Urothelium cell line (cell line): Measurements from ENCODE around the gene SLC35G1.

ENCODE experiments used
- DNase-seq: peaks from one replicate; pipeline ENCODE4 v3.0.0; 2011; ENCODE audit warnings: low spot score, mixed read lengths
- FAIRE-seq: peaks from 2 replicates; lab custom pipeline; 2011; peaks lifted over from hg19 to GRCh38; lab: Jason Lieb, UNC

SLC35G1 gene, protein sequence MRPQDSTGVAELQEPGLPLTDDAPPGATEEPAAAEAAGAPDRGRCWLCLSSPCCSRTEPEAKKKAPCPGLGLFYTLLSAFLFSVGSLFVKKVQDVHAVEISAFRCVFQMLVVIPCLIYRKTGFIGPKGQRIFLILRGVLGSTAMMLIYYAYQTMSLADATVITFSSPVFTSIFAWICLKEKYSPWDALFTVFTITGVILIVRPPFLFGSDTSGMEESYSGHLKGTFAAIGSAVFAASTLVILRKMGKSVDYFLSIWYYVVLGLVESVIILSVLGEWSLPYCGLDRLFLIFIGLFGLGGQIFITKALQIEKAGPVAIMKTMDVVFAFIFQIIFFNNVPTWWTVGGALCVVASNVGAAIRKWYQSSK

DNA sequence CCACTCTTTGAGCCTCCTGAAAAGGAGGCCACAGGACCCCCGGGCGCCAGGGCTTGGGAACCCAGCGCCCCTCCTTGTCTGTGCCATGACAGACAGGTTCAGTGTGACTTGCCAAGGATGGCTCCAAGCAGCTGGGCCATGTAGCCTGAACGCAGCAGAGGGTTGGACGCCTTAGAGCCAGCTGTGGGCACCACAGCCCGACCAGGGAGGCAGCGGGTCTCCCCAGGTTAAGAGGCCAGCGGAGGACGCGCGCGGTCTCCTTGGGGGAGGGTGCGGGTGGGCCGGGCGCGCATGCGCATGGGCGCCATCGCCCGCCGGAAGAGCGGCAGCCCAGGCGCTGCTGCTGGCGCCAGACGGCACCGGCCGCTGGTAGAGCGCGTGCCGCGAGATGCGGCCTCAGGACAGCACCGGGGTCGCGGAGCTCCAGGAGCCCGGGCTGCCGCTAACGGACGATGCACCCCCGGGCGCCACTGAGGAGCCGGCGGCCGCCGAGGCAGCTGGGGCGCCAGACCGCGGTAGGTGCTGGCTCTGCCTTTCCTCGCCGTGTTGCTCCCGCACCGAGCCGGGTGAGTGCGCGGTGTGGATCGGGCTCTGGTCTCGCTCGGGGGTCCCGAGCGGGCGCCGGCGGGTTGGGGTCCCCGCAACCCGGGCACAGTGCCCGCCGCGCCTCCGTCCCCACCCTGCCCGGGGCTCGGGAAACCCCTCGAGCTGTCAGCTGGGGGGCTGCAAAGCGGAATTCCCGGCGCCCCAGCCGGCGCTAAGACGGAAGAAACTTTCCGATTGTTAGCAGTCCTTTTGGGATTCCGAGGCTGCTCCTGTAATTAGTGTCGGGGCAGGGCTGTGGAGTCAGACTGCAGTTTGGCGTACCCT lies at the start of gene SLC35G1:
SLC35G1 (plus strand) TSS at position 333 of the 870 bp plus-strand sequence; CDS start at position 389, 56 bp downstream.
- FAIRE-seq = no peak

DNA sequence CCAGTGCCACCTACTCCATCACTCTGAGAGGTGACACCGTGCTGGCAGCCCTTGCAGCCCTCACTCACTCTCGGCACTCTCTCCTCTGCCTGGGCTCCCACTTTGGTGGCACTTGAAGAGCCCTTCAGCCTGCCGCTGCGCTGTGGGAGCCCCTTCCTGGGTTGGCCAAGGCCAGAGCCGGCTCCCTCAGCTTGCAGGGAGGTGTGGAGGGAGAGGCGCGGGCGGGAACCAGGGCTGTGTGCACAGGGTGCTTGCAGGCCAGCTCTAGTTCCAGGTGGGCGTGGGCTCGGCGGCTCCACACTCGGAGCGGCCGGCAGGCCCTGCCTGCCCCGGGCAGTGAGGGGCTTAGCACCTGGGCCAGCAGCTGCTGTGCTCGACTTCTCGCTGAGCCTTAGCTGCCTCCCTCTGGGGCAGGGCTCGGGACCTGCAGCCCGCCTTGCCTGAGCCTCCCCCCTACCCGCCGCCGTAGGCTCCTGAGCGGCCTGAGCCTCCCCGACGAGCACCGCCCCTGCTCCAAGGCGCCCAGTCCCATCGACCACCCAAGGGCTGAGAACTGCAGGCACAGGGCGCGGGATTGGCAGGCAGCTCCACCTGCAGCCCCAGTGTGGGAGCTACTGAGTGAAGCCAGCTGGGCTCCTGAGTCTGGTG lies 48.7 kb upstream of the SLC35G1 start:
- FAIRE-seq = no peak
- no peak for DNase-seq

More for the DNA sequence above, at the start of gene SLC35G1:
- peak; percentile 94 for DNase-seq

DNA sequence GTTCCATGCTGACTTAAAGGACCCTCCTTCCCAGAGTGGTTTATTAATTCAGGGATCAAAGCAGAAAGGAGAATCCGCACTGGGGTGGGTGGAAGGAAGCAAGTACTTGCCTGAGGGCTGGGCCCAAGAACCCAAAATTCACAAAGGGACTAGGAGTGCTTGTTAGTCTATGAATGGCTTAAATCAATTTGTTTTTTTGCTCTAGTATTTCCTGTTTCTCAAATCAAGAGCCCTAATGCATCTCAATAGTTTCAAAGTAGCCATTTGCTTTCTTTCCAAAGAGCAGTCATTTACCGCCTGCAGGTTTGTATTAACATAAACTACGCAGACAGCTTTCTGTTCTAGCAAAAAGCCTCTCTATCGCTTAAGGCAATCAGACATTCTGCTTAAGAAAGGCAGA lies 44.2 kb upstream of the SLC35G1 start:
- no peak for DNase-seq
- FAIRE-seq = no peak

DNA sequence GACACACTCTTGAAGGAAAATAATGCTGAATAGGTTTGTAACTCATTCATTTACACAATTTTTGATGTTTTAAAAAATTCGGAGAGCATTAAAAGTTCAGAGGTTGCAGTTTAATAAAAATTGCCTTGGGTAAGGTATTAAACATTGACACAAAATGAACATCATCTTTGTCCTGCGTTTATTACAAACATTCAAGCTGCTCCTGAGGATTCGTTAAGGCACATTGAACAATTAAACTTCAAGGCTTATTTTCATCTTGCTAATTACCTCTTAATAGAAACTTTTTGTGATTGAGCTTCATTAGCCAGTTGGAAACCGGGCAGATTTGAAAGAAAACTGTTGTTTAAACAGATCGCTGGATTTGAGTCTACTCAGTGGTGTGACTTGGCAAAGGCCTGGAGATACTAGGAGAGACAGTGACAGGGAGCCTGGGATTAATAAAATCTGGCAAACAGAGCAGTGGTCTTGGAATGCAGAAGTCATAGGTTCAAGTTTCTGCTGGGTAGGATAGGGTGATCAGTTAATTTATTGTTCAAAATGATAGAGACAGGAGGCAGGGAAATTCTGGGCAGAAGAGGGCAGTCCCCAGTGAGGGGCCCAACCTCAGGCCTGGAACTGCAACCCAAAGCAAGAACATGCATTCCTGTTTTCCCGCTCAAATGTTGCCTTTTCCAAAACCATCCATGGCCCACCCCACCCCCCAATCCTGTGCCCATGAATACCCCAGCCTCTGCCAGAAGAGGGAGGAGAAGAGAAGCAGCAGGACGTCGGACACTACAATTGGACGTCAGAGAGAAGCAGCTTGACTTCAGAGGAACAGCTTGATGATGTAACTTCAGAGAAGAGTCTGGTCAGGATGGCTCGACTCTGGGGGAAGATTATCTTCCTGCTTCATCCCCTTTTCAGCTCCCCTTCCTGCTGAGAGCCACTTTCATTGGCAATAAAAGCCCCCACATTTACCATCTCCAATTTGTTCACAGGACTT lies 43.5 kb upstream of the SLC35G1 start:
- no peak for FAIRE-seq
- no peak for DNase-seq

DNA sequence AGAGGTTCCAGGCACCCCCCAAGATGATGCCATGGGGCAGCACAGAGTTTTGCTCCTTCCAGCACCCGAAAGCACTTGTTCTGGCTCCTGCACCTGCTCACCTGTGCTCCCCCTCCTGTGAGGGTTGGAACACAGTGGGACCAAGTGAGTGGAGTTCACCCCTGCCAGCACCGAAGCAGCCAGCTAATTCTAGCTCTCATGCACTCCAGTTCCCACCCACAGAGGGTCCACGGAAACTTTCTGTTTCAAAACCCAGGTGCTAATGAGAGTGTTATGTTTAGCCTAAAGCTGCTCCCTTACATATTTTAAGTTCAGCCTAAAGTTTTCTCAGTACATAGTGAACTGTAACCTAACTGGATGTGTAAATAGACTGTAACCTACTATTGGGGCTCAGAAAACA lies 42.6 kb upstream of the SLC35G1 start:
- FAIRE-seq (no peak), DNase-seq (no peak)

DNA sequence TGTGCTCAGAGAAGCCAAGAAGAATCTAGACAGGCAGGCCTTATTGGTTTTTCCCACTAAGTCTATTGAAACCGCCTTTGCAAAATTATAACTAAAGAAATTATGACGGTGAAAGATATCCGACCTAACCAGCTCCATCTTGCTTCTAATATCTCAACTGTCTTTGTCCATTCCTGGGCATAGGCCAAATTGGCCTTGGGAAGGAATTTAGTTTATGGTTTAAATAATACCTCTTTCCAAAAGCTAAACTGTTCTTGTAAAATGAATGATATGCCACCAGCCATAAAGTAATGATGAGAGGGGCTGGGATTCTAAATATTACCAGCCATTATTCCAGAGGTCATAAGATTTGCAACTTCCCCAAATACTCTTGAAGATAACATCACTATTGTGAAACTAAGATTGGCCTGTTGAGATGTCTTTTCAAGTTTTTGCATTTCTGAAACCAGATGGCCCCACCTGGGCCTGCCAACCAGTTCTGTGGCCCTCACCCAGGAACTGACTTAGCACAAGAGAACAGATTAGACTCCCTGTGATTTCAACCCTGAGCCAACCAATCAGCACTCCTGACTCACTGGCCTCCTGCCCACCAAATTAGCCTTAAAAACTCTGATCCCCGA lies 41.2 kb upstream of the SLC35G1 start:
- FAIRE-seq (no peak), DNase-seq (no peak)

DNA sequence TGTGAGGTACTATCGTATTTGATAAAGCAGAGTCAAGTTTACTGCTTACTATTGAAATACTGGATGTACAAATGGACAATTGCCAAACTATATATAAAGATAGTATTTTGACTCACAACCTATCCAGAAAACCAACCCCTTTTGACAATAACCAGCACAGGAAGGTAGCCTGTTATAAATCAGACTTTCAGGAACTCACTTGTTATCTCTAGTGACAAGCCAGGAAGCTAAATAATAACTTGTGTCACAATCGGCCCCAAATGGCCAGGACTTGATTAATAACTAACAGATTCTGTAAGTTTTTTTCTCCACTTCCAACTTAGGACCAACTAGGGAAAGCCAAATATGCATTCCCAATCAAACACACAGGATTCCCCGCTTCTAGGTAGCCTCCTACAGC lies 38.8 kb upstream of the SLC35G1 start:
- FAIRE-seq = no peak
- DNase-seq = no peak

DNA sequence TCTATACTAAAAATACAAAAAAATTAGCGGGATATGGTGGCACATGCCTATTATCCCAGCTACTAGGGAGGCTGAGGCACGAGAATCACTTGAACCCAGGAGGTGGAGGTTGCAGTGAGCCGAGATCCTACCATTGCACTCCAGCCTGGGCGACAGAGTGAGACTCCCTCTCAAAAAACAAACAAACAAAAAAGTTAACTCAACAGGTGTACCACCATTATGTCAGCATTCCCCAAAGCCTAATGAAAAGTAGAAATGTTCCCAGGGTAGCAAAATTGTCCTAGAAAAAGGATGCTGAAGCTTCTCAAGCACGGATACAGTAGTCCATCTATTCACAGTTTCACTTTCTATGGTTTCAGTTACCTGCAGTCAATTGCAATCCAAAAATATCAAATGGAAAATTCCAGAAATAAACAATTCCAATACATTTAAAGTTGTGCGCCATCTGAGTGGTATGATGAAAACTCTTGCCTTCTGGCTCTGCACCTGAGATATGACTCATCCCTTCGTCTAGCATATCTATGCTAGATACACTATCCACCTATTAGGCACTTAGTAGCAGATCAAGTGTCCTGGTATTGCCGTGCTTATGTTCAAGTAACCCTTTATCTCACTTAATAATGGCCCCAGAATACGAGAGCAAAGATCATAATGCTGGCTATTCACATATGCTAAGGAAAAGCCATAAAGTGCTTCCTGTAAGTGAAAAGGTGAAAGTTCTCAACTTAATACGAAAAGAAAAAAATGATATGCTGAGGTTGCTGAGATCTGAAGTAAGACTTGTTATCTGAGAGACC lies 37.2 kb upstream of the SLC35G1 start:
- peak; percentile 59 for FAIRE-seq
- no peak for DNase-seq

DNA sequence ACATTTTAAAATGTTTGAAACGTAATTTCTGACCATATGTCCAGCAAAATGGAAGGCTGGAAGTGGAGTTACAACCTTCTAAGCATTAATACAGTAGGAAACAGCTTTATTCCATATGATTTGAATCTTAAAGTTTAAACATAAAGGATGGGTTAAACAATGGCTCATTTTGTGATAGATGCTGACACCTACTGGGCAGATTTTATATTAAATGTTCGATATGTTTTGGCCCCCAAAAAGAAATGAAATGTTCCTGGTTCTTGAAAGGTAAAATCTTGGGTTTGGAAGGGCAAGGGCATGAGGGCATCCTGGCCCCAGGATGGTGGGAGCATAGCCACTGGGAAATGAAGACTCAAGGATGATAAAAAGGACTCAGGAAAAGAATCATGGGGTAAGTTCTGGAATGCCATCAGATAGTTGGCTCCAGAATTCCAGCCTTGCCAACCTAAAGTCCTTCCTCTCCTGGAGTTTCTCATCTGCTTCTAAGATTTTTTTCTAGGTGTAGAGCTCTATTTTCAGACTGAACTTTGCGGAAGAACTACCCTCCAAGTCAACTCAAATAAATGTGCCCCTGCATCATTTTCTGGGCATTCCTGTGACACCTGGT lies 34.6 kb upstream of the SLC35G1 start:
- no peak for DNase-seq
- FAIRE-seq = no peak

DNA sequence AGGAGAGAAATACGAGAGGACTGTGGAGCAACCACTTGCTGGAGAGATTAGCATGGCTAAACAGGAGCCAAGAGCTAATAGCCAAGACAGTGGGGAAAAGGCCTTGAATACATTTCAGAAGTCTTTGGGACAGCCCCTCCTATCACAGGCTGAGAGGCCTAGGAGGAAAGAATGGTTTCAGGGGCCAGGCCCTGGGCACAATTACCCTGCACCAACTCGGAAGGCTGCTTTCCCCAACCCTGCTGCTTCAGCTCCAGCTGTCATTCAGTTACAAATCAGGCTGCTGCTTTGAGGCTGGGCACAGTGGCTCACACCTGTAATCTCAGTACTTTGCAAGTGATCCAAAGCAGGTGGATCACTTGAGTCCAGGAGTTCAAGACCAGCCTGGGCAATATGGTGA lies 32.0 kb upstream of the SLC35G1 start:
- DNase-seq (no peak), FAIRE-seq (no peak)

DNA sequence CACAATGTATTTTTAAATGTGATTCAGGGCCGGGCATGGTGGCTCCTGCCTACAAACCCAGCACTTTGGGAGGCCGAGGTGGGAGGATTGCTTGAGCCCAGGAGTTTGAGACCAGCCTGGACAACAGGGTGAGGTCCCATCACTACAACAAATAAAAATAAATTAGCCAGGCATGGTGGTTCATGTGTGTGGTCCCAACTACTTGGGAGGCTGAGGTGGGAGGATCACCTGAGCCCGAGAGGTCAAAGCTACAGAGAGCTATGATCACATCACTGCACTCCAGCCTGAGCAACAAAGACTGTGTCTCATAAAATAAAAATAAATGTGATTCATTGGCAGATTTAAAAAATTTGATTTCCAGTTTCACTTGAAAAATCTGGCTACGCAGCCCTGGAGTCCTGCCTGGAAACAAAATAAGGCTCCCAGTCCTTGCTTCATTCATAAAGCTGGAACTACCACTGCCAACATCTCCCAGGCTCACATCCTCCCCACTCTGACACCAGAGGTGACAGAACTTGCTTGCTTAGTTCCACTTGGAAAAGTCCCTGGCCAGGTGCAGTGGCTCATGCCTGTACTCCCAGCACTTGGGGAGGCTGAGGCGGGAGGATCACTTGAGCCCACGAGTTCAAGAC lies 27.9 kb upstream of the SLC35G1 start:
- no peak for FAIRE-seq

DNA sequence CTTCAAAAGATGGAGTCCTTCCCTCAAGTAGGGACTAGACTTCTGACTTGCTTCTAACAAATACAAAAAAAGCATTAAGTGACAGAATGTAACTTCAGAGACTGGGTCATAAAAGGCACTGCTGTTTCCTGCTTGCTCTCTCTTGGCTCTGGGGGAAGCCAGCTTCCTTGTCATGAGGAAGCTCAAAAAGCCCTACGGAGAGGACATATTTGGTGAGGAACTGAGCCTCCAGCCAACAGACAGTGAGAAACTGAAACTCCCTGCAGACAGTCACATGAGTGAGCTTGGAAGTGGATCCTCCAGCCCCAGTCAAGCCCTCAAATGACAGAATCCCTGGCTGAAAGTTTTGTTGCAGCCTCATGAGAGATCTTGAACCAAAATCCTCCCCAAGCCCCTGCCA lies 26.3 kb upstream of the SLC35G1 start:
- FAIRE-seq (no peak), DNase-seq (no peak)

More for the DNA sequence above, 27.9 kb upstream of the SLC35G1 start:
- DNase-seq = no peak

DNA sequence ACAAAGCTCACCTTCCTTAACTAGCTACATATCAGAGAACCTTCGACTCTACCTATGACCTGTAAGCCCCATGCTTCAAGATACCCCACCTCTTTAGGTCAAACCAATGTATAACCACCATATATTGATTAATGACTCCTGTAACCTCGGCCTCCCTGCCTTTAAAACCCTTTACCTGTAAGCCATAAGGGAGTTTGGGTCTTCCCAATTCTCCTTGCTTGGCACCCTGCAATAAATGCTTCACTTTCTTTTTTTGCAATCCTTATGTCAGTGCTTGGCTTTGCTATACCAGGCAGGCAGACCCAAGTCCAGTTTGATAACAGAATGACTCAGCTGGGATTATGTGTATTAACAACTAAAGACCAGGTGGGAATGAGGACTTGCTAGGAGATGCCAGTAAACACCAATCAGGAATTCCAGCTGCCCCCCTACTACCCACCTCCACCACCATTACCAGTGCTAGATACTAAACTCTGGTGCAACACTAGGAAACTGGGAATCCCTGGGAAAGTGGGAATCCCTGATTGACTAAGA lies 22.0 kb upstream of the SLC35G1 start:
- FAIRE-seq (no peak), DNase-seq (no peak)

DNA sequence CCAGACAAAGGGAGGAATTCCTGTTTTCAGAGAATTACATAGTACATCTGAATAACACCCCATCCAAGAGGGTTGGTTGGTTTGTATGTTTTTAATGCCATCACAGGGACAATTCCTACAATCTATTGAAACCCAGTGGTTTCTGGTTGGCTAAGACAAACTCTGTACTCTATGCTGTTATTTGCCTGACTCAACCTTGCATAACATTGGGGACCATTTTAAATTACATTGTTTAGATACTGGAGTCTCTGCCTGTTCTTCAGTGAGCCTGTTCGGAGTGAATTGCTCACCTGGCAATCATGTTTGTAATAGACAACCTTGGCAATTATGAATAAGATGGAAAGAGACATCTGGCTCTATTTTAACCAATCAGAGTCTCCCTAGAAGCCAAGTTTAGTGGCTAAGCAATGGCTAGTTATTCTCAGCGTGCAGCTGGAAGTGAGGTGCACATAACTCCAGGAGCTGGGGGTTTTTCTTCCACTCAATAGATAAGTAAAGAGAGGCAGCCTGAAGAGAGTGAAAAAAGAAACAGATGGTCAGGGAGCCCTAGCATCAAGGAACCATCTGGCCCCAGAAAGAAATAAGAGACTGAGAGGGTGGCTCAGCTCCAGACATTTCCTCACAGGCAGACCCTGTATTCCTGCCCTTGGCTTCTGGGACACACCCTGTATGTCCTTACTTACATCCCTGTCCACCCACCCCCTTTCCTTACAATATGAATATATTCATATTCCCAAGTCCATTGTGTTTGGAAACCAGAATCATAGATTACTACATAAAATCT lies 21.2 kb upstream of the SLC35G1 start:
- DNase-seq = no peak
- no peak for FAIRE-seq

DNA sequence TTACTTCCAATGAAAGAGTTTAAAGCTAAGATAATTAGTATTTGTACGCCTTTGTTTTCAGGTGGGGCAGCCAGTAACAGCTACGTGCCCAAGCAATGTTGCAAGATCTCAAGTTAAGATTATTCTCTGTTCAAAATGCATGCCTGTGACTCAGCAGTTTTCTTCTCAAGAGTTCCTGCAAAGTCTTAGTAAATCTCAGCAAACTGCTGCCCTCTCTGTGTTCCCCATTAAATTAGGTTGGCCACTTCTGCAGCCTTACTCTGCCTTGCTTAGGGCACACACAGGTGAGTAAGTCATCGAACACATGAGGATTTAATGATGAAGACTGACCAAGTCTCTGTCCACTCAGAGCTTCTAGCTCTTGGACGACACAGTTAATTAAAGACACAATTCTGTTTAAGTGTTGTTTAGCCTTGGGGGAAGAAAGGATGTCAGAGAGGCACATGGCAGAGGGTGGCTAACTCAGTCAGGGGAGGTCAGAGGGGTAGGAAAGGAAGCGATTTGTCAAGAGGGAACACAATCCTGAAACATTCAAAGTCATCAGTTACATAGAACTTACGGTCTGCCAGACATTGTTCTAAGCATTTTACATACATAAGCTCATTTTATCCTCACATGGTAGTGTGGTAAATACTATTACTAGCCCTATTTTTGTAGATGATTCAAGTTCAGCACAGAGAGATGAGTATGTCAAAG lies 20.2 kb upstream of the SLC35G1 start:
- no peak for DNase-seq
- no peak for FAIRE-seq

DNA sequence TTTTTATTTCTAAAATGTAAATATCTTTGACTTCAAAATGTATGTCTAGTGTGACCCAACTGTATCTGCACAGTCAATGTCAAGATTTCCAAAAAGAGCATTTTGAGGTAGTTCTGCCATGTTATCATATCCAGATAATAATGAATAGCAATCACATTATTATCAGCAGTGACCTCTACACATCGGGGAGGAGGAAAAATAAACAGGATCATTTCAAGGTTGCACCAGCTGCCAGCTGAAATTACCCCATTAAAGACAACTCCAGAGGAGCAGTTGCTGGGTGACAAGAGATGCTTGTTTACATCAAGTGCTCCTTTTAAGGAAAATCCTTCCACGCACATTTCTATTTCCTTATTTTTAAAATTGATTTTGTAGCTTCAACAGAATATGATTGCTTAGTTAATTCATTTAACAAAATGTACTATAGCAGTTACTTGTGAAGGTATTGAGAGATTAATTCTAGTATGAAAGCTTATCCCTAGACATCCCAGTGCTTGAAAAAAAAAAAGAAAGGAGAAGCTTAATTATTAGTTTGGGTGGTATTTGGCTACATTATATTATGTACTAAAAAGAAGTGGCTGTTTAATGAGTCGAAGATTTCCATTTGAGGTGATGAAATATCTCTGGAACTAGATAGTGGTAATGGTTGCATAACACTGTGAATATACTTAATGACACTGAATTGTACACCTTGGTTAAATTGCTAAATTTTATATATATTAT lies 19.3 kb upstream of the SLC35G1 start:
- FAIRE-seq = no peak

More for the DNA sequence above, 19.3 kb upstream of the SLC35G1 start:
- no peak for DNase-seq
